Omental fat pad (tissue), 4 donors: Measurements from ENCODE around the gene RANGRF. TPM values are rescaled to one million over a fixed set of nuclear protein-coding genes. Genes with fewer than 3 reads are reported as not detected.

Source experiments
- ATAC-seq: fragments of 150-250 bp; one replicate; pipeline ENCODE4 v1.9.1; 2016; ENCODE audit warnings: mild to moderate bottlenecking, moderate library complexity; ENCODE audit not compliant: low FRiP score
- DNase-seq: peaks from one replicate; pipeline ENCODE4 v3.0.0-alpha.2; 2019; ENCODE audit warnings: low spot score
- total RNA-seq, 4 donors: library from RNA; depleted of rRNA; stranded (reverse); fragments of >200 nt; gene quantifications; one replicate each; pipeline ENCODE4 v1.1.0, GENCODE V29; 2016
- TF ChIP-seq, protein P1 (sequence below), 3 donors: fragments of 450-650 bp; IDR thresholded peaks; one replicate each; pipeline ENCODE4 v1.5.1; 2016 to 2017; ENCODE audit warnings: antibody characterized with exemption in 3 of 3, mild to moderate bottlenecking in 3 of 3, moderate library complexity in 2 of 3

Gene RANGRF
- total RNA-seq, 4 donors from 2014 or later: 16.7 to 31.4 (median 23.0) TPM

GRCh38 chr17:8264836-8265542 lies 23.5 kb upstream of the RANGRF start:
- DNase-seq: no peak
- TF ChIP-seq, protein P1, sequence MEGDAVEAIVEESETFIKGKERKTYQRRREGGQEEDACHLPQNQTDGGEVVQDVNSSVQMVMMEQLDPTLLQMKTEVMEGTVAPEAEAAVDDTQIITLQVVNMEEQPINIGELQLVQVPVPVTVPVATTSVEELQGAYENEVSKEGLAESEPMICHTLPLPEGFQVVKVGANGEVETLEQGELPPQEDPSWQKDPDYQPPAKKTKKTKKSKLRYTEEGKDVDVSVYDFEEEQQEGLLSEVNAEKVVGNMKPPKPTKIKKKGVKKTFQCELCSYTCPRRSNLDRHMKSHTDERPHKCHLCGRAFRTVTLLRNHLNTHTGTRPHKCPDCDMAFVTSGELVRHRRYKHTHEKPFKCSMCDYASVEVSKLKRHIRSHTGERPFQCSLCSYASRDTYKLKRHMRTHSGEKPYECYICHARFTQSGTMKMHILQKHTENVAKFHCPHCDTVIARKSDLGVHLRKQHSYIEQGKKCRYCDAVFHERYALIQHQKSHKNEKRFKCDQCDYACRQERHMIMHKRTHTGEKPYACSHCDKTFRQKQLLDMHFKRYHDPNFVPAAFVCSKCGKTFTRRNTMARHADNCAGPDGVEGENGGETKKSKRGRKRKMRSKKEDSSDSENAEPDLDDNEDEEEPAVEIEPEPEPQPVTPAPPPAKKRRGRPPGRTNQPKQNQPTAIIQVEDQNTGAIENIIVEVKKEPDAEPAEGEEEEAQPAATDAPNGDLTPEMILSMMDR (IDR thresholded peaks at IDR 0.05): no peak
- ATAC-seq: no peak

DNA sequence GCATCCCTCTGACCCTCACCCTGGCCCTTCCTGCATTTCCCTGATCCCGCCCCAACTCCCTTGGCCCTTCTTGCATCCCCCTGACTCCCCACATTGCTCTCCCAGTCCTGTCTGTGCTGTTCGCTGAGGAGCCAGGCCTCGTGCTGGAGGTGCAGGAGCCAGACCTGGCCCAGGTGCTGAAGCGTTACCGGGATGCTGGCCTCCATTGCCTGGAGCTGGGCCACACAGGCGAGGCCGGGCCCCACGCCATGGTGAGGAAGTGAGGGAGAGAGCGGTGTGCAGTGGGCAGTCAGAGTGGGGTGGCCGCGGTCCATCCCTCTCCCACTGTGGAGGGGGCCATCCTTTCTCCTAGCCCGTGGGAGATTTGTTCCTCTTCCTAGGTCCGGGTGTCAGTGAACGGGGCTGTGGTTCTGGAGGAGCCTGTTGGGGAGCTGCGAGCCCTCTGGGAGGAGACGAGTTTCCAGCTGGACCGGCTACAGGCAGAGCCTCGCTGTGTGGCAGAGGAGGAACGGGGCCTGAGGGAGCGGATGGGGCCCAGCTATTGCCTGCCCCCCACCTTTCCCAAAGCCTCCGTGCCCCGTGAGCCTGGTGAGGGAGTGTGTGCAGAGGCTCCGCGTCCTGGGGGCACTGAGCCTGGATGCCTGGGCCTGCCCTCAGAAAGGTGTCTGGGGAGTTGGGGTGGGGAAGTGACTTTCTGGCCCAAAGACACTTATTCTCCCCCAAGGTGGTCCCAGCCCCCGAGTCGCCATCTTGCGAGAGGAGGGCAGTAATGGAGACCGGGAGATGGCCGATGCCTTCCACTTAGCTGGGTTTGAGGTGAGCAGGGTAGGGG lies 21.6 kb upstream of the RANGRF start:
- TF ChIP-seq, protein P1 (IDR thresholded peaks at IDR 0.05): no peak
- ATAC-seq (no peak), DNase-seq (no peak)

- TF ChIP-seq, protein P1 (IDR thresholded peaks at IDR 0.05): no peak
- DNase-seq (no peak), ATAC-seq (no peak)
Measured at GRCh38 chr17:8267480-8268147, 20.9 kb upstream of the RANGRF start.

DNA sequence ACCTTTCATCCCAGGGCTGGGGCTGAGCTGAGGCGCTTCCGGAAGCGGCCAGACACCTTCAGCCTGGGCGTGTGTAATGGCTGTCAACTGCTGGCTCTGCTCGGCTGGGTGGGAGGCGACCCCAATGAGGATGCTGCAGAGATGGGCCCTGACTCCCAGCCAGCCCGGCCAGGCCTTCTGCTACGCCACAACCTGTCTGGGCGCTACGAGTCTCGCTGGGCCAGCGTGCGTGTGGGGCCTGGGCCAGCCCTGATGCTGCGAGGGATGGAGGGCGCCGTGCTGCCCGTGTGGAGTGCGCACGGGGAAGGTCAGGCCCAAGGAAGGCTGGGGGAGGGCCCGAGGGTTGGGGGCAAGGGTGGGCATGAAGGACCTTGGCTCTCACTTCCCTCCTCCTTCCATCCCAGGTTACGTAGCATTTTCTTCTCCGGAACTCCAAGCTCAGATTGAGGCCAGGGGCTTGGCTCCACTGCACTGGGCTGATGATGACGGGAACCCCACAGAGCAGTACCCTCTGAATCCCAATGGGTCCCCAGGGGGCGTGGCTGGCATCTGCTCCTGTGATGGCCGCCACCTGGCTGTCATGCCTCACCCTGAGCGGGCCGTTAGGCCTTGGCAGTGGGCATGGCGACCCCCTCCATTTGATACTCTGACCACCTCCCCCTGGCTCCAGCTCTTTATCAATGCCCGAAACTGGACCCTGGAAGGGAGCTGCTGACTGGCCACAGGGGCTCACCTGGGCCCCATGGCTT lies 19.7 kb upstream of the RANGRF start:
- TF ChIP-seq, protein P1 (IDR thresholded peaks at IDR 0.05): no peak
- ATAC-seq (no peak), DNase-seq (no peak)

DNA sequence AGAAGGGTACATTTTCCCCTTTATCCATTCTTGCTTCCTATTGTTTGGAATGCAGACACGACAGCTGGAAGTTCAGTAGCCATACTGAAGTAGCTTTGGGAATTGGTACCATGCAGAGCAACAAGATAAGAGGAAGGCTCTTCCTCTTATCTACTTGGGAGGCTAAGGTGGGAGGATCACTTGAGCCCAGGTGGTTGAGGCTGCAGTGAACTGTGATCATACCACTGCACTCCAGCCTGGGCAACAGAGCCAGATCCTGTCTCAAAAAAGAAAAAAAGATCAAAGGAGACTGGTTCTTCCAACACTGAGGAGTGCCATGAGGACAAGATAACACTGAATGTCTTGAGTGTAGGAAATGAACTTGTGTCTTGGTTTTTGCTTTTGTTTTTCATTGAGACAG lies 16.0 kb upstream of the RANGRF start:
- ATAC-seq (no peak), DNase-seq (no peak)
- TF ChIP-seq, protein P1 (IDR thresholded peaks at IDR 0.05): no peak

- TF ChIP-seq, protein P1 (IDR thresholded peaks at IDR 0.05): no peak
- ATAC-seq: no peak
Measured at GRCh38 chr17:8273884-8274444, 14.5 kb upstream of the RANGRF start.

More at GRCh38 chr17:8273884-8274444, 14.5 kb upstream of the RANGRF start:
- no peak for DNase-seq
